CD4-positive, alpha-beta memory T cell (primary cell): ENCODE results near the gene DPCD. TPM values are rescaled to one million over a fixed set of nuclear protein-coding genes. Genes with fewer than 3 reads are reported as not detected.
A peak's percentile ranks its signal among the peaks of the same experiment; 100 is the strongest.

Source experiments
- CTCF ChIA-PET: fragments of 350-600 bp; sonication (Branson Sonifier 250); formaldehyde crosslinking; loops from one replicate; lab custom pipeline; 2021; ENCODE audit warnings: inconsistent platforms; ENCODE audit not compliant: partially characterized antibody; lab: Charles Lee
- POLR2A ChIA-PET: fragments of 350-600 bp; sonication (Branson Sonifier 250); formaldehyde crosslinking; loops from one replicate; lab custom pipeline; 2021; ENCODE audit not compliant: partially characterized antibody; lab: Charles Lee
- DNase-seq, 5 donors: peaks; one replicate each; pipeline versions ENCODE4 v3.0.0 to v3.0.0-alpha.2; 2020 to 2022; ENCODE audit warnings: mixed read lengths in 1 of 5
- H3K27ac ChIP-seq: one replicate; pipeline ENCODE4 v1.7.0; 2013; ENCODE audit warnings: low read depth, low read length
- H3K27me3 ChIP-seq: 2 replicates; pipeline ENCODE4 v1.7.0; 2013; ENCODE audit warnings: mild to moderate bottlenecking, low read length, moderate library complexity; ENCODE audit not compliant: insufficient read depth
- H3K36me3 ChIP-seq: 2 replicates; pipeline ENCODE4 v1.7.0; 2013; ENCODE audit warnings: mild to moderate bottlenecking, low read length, moderate library complexity; ENCODE audit not compliant: insufficient read depth
- H3K4me1 ChIP-seq: 2 replicates; pipeline ENCODE4 v1.7.0; 2013; ENCODE audit warnings: mild to moderate bottlenecking, low read length, moderate library complexity; ENCODE audit not compliant: insufficient read depth
- H3K4me3 ChIP-seq, 2 donors: one replicate each; pipeline ENCODE4 v1.7.0; 2013; ENCODE audit warnings: low read length in 2 of 2, mild to moderate bottlenecking in 1 of 2
- H3K9me3 ChIP-seq, 2 donors: one replicate each; pipeline ENCODE4 v1.7.0; 2013; ENCODE audit warnings: low read length in 2 of 2, control low read depth in 1 of 2; ENCODE audit not compliant: control insufficient read depth in 1 of 2
- H3K27ac Mint-ChIP-seq, 7 donors: one replicate each; pipeline ENCODE4 v1.8.0; 2020 to 2021; ENCODE audit warnings: mixed read lengths in 7 of 7, mild to moderate bottlenecking in 6 of 7, inconsistent platforms in 3 of 7, moderate library complexity in 3 of 7
- H3K27me3 Mint-ChIP-seq, 2 donors: one replicate each; pipeline ENCODE4 v1.8.0; 2020 to 2021; ENCODE audit warnings: mixed read lengths in 2 of 2
- H3K36me3 Mint-ChIP-seq, 2 donors: one replicate each; pipeline ENCODE4 v1.8.0; 2020 to 2021; ENCODE audit warnings: mixed read lengths in 2 of 2, inconsistent platforms in 1 of 2, mild to moderate bottlenecking in 1 of 2
- H3K4me1 Mint-ChIP-seq, 4 donors: one replicate each; pipeline ENCODE4 v1.8.0; 2020 to 2021; ENCODE audit warnings: mixed read lengths in 4 of 4, mild to moderate bottlenecking in 1 of 4
- H3K4me3 Mint-ChIP-seq, 8 donors: one replicate each; pipeline ENCODE4 v1.8.0; 2020 to 2021; ENCODE audit warnings: mixed read lengths in 8 of 8, mild to moderate bottlenecking in 7 of 8, moderate library complexity in 6 of 8, inconsistent platforms in 3 of 8
- H3K9me3 Mint-ChIP-seq, 8 donors: one replicate each; pipeline ENCODE4 v1.8.0; 2020 to 2021; ENCODE audit warnings: mixed read lengths in 8 of 8, mild to moderate bottlenecking in 5 of 8, inconsistent platforms in 3 of 8, moderate library complexity in 1 of 8
- intact Hi-C: fragments of 100-400 bp; cut with micrococcal nuclease; formaldehyde crosslinking; loops from one replicate; pipeline ENCODE4 v1.15.1; 2023
- polyA plus RNA-seq, 2 donors: library from polyadenylated mRNA; unstranded; fragments of 300-500 nt; fragmentation: Illumina TruSeq; gene quantifications; one replicate each; pipeline ENCODE4 v1.2.3, GENCODE V29; 2021
- total RNA-seq, 2 experiments: library from RNA; stranded (reverse); gene quantifications; one replicate each; pipeline ENCODE4 v1.2.3, GENCODE V29; 2021

The DPCD gene
- total and polyA plus RNA-seq, 4 experiments from 2014 or later: 1.0 to 1.9 (median 1.3) TPM

DNA sequence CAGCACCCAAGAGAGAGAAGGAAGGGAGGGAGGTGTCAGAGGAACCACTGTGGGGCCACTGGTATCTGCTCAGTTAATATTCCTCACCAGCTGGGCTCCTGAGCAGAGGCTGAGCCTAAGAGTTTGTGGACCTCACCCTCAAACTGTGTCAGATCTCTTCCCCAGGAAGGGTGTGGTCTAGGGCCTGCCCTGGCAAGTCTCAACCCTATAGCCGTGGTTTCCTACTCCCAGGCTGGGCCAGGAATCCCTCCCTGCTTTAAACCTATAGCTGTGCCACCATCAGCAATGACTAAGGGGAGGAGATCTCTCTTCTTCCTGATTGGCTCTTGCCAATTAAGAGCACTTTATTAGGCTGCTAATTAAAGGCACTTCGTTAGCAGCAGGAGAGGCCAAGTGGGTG, 29.9 kb upstream of the DPCD start:
- CTCF ChIA-PET: interaction anchor here (1.5 to 2.2 kb wide), 2 partner anchors 12 to 344 kb away, joined by 4 to 7 read pairs; no protein-coding TSS in a partner anchor
- Histone ChIP-seq H3K4me3 (no peak overlapping the region), H3K36me3 (no peaks in the 10 kb centered on the region), H3K27me3 (no peaks in the 10 kb centered on the region), H3K4me1 (peaks cover 19% of the 10 kb centered on the region), H3K9me3 (no peaks in the 10 kb centered on the region), H3K27ac (no peak overlapping the region)
- Mint-ChIP-seq H3K4me1 (peaks cover 14 to 30% (median 20%) of the 10 kb centered on the region in 4 donors), H3K27ac (peak overlapping the region in 4 of 7 donors; percentile 23 to 92 (median 68)), H3K27me3 (peaks cover 4 to 9% of the 10 kb centered on the region in 2 donors), H3K4me3 (peak overlapping the region in 6 of 8 donors; percentile 7 to 66 (median 36)), H3K36me3 (peaks cover 14 to 18% of the 10 kb centered on the region in 2 donors), H3K9me3 (peaks cover 0 to 3% (median 0%) of the 10 kb centered on the region in 8 donors)
- POLR2A ChIA-PET: interaction anchor here (0.6 kb wide), 1 partner anchor 406 kb away, joined by 3 read pairs; no protein-coding TSS in a partner anchor
- intact Hi-C loops: no loop called here
- no peak for DNase-seq

GRCh38 chr10:101558671-101559595, 29.2 kb upstream of the DPCD start:
- Mint-ChIP-seq H3K4me1 (peaks cover 14 to 30% (median 20%) of the 10 kb centered on the region in 4 donors), H3K27ac (peak overlapping the region in 3 of 7 donors; percentile 15 to 68 (median 31)), H3K9me3 (peaks cover 0 to 3% (median 0%) of the 10 kb centered on the region in 8 donors), H3K4me3 (peak overlapping the region in 3 of 8 donors; percentile 17 to 44 (median 20)), H3K36me3 (peaks cover 7 to 11% of the 10 kb centered on the region in 2 donors), H3K27me3 (peaks cover 6 to 15% of the 10 kb centered on the region in 2 donors)
- intact Hi-C loops: no loop called here
- CTCF ChIA-PET: interaction anchor here (1.5 to 2.2 kb wide), 2 partner anchors 11 to 345 kb away, joined by 4 to 7 read pairs; no protein-coding TSS in a partner anchor
- Histone ChIP-seq H3K9me3 (no peaks in the 10 kb centered on the region), H3K27me3 (no peaks in the 10 kb centered on the region), H3K36me3 (no peaks in the 10 kb centered on the region), H3K4me3 (no peak overlapping the region), H3K27ac (no peak overlapping the region), H3K4me1 (peaks cover 19% of the 10 kb centered on the region)
- POLR2A ChIA-PET: interaction anchor here (0.6 kb wide), 1 partner anchor 405 kb away, joined by 3 read pairs; no protein-coding TSS in a partner anchor
- DNase-seq: no peak

DNA sequence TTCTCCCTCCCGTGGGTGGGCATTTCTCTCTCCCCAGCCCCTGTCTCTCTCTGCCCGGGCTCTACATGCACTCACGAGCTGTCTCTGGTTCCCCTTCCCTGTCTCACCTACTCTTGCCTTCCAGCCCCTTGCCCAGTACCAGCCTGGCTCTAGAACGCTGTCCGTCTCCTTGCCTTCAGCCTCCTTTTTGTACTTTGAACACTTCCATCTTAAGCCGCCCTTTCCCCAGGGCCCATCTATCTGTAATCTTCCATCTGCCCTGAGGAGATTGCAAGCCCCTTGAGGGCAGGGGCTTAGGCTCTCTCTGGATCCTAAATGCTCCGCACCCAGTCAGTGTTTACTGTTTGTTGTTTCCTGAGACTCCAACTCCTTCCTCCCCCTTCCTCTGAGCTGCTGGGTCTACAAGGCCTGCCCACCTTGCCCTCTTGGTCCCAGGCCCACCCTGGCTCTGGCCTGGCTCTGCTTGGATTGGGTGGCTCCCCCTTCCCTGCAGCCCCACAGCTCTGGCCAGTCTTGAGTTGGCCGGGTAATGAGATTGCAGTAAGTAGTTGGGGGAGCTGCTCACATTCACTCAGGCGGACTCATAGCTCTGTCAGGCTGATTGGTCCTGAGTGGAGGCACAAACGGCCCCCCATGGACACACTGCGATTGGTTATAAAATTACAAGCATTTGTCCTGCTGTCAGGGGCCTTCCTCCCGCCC, 28.4 kb upstream of the DPCD start:
- Mint-ChIP-seq H3K4me1 (peaks cover 14 to 30% (median 20%) of the 10 kb centered on the region in 4 donors), H3K27me3 (peaks cover 7 to 18% of the 10 kb centered on the region in 2 donors), H3K36me3 (peaks cover 0 to 6% of the 10 kb centered on the region in 2 donors), H3K4me3 (peak overlapping the region in 1 of 8 donors; percentile 51), H3K9me3 (peaks cover 0 to 3% (median 0%) of the 10 kb centered on the region in 8 donors), H3K27ac (peak overlapping the region in 4 of 7 donors; percentile 2 to 65 (median 28))
- Histone ChIP-seq H3K36me3 (no peaks in the 10 kb centered on the region), H3K4me3 (no peak overlapping the region), H3K4me1 (peaks cover 19% of the 10 kb centered on the region), H3K27me3 (no peaks in the 10 kb centered on the region), H3K27ac (no peak overlapping the region), H3K9me3 (no peaks in the 10 kb centered on the region)
- intact Hi-C loops: no loop called here
- DNase-seq: no peak
- CTCF ChIA-PET: no interaction called here
- POLR2A ChIA-PET: no interaction called here

DNA sequence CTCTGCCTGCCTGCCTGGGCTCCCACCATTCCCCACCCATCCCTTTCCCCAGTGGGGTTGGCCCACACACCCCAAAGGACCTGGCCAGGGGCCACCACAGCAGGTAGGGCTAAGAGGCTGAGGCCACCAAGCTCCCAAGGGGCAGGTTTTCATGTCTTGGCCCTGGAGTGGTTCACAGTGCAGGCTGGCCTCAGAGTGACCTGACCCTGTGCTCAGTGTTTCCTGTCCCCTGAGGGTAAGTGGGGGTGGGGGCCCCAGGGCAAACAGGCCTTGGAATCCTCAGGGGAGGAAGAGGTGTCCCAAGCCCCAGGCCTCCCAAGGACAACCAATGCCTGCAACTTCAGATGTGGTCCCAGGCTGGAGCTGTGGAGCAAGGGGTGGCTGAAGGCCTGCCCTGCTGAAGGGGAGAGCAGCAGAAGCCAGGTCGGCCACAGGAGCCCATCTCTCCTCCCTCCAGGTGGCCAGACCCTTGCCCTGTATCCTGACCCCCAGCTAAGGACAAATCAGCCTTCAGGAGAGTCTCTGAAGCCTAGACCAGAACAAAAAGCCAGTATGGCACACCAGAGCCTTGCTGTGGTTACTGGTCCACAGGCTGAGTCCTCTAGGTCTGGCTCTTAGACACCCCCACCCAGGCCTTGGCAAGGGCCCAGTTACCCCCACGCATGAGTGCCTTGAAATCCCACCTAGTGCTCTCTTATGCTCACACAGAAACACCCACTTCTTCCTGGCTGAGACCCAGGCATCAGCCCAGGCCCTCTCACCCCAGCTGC, 27.6 kb upstream of the DPCD start:
- H3K4me1 ChIP-seq: peaks cover 19% of the 10 kb centered on the region
- H3K9me3 ChIP-seq: no peaks in the 10 kb centered on the region
- Mint-ChIP-seq H3K36me3 (no peaks in the 10 kb centered on the region), H3K27me3 (peaks cover 12 to 24% of the 10 kb centered on the region in 2 donors), H3K4me1 (peaks cover 14 to 30% (median 20%) of the 10 kb centered on the region in 4 donors), H3K27ac (peak overlapping the region in 2 of 7 donors; percentile 59 to 62), H3K9me3 (peaks cover 0 to 5% (median 0%) of the 10 kb centered on the region in 8 donors), H3K4me3 (no peak overlapping the region)
- no peak overlapping the region for H3K4me3 ChIP-seq
- intact Hi-C loops: no loop called here
- no peak overlapping the region for H3K27ac ChIP-seq
- ChIA-PET POLR2A (no interaction called here), CTCF (interaction anchor here (2.6 kb wide), 1 partner anchor 11 kb away, joined by 9 read pairs; no protein-coding TSS in a partner anchor)
- no peaks in the 10 kb centered on the region for H3K27me3 ChIP-seq
- DNase-seq: no peak
- no peaks in the 10 kb centered on the region for H3K36me3 ChIP-seq

DNA sequence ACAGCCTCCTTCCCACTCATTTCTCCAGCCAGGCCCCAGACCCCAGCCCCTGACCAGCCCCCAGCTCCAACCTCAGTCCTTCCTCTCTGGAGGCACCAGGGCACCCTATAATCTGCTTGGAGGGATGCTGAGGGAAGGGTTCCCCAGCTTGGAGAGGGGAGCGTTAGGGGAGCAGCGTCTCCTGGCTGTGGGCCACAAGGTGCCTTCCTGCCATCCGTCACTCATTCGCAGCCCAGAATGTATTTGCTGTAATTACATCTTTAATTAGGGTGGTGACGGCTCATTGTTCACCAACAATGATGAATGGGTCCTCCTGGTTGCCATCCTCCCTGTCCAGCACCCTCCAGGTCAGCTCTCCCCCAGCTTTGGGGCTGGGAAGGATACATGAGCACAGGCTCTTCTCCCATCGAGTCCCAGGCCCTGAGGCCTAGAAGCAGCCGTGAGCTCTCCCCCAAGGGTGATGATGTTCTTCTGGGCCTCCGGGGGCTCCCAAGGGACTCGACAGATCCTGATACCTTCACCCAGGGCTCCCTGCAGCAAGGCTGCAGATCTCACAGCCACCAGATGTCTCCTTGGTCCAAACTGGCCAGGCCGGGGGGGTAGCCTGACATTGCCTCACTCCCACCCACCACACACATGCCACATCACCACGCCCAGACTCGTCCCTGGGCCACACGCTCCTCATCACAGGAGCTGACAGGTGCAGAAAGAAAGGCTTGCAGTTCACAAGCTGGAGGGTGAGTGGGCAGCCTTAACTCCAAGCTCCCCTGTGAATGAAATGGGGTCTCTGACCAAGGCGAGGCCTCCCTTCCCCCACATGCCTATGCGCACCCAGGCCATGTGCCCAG, 26.8 kb upstream of the DPCD start:
- Histone ChIP-seq H3K27me3 (no peaks in the 10 kb centered on the region), H3K9me3 (no peaks in the 10 kb centered on the region), H3K4me1 (peaks cover 19% of the 10 kb centered on the region), H3K4me3 (no peak overlapping the region), H3K27ac (no peak overlapping the region), H3K36me3 (no peaks in the 10 kb centered on the region)
- Mint-ChIP-seq H3K36me3 (no peaks in the 10 kb centered on the region), H3K27me3 (peaks cover 19 to 32% of the 10 kb centered on the region in 2 donors), H3K4me3 (no peak overlapping the region), H3K4me1 (peaks cover 15 to 30% (median 21%) of the 10 kb centered on the region in 4 donors), H3K9me3 (peaks cover 0 to 5% (median 0%) of the 10 kb centered on the region in 8 donors), H3K27ac (peak overlapping the region in 2 of 7 donors; percentile 59 to 62)
- ChIA-PET POLR2A (no interaction called here), CTCF (interaction anchor here (2.6 kb wide), 1 partner anchor 10 kb away, joined by 9 read pairs; no protein-coding TSS in a partner anchor)
- intact Hi-C loops: no loop called here
- DNase-seq: no peak

DNA sequence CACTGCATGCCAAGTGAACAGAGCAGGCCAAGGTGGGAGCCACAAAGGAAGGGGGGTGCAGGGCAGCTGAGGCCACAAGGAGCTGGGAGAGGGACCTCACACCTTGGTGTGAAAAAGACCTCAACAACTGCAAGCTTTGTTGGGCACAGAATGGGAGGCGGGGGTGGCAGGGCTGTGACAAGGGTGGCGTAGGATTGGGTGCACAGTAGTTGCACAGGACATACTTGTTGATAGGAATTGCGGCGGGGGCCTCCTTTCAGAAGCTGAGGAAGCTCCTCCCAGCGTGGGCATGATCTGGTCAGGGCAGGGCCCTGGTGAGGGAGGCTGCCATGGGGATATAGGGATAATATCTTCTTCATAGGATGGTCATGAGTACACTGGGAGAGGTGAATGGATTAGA, 25.9 kb upstream of the DPCD start:
- no peak for DNase-seq
- H3K27ac ChIP-seq: no peak overlapping the region
- no peaks in the 10 kb centered on the region for H3K36me3 ChIP-seq
- peaks cover 0 to 5% (median 0%) of the 10 kb centered on the region in 8 donors for H3K9me3 Mint-ChIP-seq
- no peak overlapping the region for H3K4me3 ChIP-seq
- no peaks in the 10 kb centered on the region for H3K9me3 ChIP-seq
- H3K27me3 ChIP-seq: no peaks in the 10 kb centered on the region
- H3K36me3 Mint-ChIP-seq: no peaks in the 10 kb centered on the region
- H3K4me3 Mint-ChIP-seq: peak overlapping the region in 1 of 8 donors; percentile 43
- H3K4me1 Mint-ChIP-seq: peaks cover 18 to 29% (median 22%) of the 10 kb centered on the region in 4 donors
- CTCF ChIA-PET: interaction anchor here (2.6 kb wide), 1 partner anchor 9 kb away, joined by 9 read pairs; no protein-coding TSS in a partner anchor
- peaks cover 23 to 38% of the 10 kb centered on the region in 2 donors for H3K27me3 Mint-ChIP-seq
- intact Hi-C loops: no loop called here
- H3K4me1 ChIP-seq: peaks cover 25% of the 10 kb centered on the region
- POLR2A ChIA-PET: no interaction called here
- H3K27ac Mint-ChIP-seq: no peak overlapping the region
